ENCODE measurements around the gene TCP11L2.
"Not testable (repeated sequence)": the region's sequence is repeated elsewhere in the genome, so short reads cannot be mapped to it uniquely, and the experiment has no call there.

The TCP11L2 gene

DNA sequence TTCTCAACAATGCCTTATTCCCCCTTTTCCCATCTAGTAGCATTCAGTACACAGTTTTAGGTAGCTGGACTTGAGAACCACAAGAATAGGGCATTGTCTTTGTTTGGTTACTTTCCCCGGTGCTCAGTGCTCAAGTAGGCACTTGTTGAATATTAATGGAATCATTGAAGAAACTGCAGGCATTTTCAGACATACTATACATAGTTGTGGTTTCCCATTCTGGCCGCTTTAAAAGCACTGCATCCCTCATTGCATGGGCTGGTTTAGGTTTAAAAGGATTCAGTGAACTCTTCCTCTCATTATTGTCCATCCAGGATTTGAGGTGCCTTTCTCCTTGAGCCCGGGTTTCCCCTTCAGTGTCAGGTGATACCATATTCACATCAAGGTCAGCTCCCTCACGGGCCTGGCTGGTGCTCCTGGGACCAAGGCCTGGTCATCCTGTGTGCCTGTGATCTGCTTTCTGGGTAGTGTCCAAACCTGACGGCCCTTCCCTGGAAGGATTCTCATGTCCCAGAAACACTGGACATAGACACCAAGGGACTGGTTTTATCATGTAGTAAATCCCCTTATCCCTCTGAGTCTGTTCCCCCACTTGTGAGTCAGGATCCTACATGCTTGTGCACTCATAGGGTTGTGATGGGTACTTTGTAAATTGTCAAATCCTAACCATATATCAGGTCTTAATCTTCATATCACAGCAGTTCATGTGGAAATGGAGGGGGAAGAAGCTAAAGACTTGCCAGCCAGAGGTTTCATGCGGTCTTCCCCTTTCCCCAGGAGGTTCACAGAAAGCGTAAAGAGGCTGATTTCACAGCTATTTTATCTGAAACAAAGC, 7.4 kb downstream of the TCP11L2 start:
- DNase-seq: peak; percentile 67

DNA sequence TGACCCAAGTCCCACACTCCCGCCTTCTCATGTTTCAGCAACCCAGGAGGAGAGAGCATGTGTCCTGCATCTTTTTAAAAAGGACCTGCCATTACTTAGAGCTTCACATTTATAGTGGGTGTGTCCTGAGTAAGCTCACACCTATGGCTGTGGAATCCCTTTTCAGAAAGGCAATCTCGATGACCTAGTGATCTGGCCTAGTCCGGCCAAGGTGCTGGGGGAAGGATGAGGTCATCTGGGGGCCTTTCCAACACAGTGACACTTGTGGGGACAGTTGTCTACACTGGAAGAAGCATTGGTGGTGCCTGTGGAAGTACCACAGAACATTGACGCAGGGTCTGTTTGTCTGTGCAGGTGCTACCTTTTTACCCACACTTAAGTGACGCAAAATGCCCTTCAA, 8.2 kb downstream of the TCP11L2 start:
- no peak for DNase-seq

DNA sequence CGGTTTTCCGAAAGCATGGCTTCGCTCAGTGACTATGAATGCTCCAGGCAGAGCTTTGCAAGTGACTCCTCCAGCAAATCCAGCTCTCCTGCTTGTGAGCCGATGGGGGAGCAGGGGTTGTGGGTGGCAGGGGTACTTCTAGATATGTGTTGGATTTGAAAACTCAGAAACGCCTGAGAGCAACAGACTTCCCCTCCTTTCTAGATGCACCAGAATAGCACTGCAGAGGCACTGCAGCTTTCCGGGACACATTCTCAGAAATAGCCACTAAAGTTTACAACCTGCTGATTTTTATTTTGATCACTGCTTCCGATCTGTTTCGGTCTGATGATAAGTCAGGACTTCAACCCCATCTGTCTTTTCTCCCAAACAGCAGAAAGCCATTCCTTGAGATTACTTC, 8.6 kb downstream of the TCP11L2 start:
- DNase-seq: no peak

DNA sequence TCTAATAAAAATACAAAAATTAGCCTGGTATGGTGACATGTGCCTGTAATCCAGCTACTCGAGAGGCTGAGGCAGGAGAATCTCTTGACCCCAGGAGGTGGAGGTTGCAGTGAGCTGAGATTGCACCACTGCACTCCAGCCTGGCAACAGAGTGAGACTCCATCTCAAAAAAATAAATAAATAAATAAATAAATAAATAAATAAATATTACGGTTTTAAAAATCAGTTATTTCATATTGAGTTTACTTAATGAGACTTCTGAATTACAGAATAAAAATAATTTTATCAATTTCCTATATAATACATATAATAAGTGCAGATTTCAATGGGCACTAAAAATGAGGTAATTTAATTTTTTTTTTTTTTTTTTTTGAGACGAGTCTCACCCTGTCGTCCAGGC, 10.9 kb downstream of the TCP11L2 start:
- not testable (repeated sequence) for DNase-seq

DNA sequence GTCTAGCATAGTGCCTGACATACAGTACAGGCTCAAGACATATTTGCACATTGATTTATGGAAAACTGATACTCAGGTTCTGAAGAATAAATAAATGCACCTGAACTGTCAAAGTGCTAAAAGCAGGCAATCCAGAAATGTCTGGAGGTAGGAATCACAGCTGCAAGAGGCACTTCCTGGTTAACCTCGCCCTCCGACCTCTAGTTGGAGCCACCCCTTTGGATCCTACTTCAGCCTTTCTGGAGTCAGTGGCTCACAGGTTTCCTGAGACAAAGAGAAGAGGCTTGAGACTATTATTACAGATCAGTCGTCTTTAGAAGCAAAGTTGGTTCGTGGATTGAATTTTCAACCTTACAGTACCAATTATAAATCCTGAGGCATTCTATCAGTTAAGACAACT, 13.0 kb downstream of the TCP11L2 start:
- DNase-seq: no peak

DNA sequence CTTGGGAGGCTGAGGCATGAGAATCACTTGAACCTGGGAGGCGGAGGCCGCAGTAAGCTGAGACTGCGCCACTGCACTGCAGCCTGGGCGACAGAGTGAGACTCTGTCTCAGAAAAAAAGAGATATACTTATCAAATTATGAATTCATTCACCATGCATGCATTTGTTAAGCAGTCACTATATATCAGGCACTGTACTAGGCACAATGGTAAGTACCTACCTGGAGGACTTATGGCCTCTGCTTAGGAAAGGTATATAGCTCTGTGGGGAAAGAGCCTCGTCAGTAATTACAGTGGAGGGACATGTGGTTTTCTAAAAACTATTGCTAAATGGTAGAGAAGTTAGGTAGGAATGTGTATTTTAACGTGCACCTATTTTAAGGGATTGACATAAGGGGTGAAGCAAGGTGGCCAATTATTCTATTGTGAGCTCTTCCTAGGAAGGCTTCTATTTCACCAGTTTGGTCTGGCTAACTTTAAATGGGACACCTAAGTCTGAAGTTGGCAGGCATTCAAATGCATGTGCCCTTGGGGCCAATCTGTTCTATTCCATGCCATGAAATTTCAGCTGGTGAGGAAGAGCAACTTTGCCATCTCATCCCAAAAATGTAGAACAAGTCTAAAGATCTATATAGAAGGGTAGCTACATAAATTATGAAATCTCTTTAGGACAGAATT, 15.0 kb downstream of the TCP11L2 start:
- DNase-seq: no peak

DNA sequence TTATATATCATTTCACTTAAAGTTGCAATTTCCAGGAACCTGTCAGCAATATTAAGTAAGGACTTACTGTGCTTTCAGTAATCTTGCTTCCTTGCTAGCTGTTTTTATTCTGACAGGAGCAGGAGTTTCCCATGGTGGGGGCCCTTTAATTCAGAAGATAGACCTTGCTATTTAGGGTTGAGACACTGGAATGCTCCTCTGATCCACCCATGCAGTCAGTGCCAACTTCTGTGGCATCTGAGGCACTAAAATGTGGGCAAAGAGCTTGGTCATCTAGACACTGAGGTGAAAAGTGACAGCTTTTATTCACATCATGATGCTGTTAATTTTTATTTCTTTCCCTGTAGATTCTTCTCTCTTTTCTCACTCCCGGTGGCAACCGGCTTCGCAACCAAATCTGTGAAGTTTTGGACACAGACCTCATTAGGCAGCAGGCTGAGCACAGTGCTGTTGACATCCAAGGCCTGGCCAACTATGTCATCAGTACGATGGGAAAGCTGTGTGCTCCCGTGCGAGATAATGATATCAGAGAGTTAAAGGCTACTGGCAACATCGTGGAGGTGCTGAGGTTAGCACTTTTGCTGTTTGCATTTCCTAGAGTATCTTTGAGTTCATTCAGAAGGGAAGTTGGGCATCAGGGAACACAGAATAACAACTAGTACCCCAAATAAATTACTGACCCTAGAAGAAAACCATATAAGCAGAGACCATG, 18.8 kb downstream of the TCP11L2 start:
- DNase-seq: no peak

DNA sequence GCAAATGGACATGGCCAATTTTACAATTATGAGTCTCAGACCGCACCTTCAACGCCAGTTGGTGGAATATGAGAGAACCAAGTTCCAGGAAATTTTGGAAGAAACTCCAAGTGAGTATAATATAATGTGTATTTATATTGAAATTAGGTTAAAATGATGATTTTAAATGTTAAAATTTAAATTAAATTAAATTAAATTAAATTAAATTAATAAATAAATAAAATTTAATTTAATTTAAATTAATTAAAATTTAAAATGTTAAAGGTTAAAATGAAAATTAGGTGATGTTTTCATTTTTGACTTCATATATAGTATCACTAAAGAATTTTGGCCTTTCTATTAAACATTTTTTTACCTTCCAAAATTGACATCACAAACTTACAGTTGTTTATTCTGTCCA, 21.0 kb downstream of the TCP11L2 start:
- no peak for DNase-seq

DNA sequence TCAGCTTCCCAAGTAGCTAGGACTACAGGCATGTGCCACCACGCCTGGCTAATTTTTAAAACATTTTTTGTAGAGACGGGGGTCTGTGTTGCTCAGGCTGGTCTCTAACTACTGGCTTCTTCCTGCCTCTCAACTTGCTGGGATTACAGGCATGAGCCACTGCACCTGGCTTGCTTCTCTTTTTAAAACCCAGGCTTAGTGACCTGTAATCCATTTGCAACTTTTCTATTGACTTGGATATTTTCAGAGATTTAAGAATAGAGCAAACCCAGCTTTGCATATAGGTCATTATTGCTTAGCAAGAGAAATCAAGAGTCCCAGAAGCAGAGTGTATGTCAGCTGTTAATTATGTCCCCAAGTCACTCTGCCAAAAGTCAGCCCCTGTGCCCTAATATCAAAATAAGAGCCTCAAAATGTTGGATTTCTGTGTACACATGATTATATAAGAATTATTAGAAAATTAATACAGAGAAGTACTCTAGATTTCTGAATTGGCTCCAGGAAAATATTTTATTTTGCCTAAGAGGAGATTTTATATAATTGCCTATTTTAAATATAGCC, 24.9 kb downstream of the TCP11L2 start:
- DNase-seq: no peak

DNA sequence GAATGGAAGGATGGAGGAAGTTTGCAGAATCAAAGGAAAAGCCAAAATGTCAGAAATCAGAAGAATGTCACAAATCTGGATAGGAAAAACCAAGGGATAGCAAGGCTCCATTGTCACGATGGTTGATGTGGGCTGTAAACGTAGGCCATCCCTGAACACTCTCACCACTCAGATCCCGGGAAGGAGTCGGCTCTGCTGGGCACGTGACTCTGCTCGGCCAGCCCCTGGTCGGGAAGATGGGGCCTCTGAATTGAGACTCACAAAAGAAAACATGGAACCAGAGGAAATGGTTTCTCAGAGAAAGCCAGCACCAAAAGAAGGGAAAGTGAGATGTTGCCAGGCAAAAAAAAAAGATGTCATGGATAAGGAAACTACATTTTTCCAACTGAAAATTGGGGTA, 26.2 kb downstream of the TCP11L2 start:
- no peak for DNase-seq

DNA sequence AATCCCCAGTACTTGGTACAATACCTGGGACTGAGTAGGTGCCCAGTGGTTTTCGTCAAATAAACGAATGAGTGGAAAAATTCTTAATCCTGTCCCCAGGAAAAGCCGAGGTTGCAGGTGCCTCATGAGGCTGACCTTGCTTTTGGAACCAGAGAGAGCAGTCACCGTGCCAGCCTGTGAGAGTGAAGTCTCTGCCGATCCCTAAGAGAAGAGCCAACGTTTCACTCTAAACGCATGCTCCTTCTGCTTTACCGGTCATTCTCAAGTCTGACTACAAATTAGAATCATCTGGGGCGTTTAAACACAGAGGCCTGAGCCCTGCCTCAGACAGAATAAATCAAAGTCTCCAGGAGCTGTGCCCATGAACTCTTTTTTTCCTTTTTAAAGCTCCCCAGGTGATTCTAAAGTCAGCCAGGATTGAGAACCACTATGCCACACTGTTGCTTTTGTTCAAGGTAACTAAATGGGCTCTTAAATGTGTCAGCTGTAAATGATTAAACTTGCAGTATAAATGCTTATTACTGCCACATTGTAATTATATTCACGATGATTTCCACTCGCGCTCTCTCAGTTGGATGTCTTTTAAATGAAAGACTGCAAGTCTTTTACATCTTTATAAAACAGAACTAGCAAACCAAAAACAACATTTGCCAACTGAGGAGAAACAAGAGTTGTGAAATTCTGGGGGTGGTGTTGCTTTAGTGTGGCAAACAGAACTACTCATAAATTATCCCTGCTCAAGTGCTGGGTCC, 26.9 kb downstream of the TCP11L2 start:
- DNase-seq: no peak

DNA sequence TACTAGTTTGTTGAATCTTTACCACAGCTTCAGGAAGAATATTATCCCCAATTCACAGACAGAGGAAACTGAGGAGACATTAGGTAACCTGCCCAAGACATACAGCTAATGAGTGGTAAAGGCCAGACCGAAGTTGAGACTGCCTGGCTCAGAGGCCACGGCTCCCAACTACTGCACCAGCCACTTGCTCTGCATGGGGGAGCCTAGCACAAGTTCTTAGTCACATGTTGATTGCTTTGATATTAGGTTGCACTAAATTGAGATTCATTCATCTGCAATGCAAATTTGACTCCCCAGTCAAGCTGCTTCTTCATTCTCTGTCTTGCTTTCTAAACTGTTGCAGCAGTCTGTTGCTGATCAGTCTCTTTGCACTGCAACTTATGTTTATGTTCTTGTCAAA, 29.1 kb downstream of the TCP11L2 start:
- DNase-seq: no peak

DNA sequence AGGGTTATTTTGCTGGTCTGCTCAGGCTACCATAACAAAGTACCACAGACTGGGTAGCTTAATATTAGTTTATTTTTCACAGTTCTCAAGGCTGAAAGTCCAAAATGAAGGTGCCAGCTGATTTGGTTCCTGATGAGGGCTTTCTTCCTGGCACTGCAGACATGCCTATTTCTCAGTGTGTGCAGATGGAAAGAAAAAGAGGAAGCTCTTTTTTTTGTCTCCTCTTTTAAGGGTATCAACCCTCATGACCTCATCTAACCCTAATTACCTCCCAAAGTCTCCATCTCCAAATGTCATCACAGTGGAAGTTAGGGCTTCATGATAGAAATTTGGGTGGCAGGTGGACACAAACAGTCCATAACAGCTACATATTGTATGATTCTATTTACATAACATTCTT, 30.0 kb downstream of the TCP11L2 start:
- no peak for DNase-seq

DNA sequence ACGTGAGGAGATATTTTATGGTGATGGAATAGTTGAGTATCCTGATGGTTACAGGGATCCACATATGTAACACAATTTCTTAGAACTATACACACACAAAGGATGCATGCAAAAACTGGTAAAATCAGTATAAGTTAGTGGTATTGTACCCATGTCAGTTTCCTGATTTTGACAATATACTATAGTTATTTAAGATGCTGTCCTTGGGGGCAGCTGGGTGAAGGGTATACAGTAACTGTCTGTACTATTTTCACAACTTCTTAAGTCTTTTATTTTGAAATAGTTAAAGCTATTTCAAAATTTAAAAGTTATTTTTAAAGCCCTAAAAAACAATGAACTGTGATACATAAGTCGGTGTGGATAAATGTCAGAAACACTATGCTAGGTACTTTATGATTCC, 30.5 kb downstream of the TCP11L2 start:
- DNase-seq: no peak

DNA sequence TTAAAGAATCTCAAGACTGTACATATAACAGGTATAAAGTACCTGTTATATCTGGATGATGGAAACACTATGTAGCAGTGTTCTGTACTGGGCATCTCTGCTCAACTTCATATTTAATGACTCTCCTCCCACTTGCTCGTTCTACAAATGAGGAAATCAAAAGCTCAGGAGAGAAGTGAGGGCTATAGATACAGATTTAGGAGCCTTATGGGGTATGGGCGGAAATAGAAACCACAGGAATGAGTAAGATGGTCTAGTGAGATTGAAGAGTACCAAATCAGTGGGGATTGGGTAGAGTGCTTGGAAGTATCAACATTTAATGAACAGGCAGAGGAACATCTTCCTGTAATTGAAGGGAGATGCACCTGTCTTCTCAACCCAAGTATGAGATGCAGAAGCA, 31.2 kb downstream of the TCP11L2 start:
- no peak for DNase-seq

DNA sequence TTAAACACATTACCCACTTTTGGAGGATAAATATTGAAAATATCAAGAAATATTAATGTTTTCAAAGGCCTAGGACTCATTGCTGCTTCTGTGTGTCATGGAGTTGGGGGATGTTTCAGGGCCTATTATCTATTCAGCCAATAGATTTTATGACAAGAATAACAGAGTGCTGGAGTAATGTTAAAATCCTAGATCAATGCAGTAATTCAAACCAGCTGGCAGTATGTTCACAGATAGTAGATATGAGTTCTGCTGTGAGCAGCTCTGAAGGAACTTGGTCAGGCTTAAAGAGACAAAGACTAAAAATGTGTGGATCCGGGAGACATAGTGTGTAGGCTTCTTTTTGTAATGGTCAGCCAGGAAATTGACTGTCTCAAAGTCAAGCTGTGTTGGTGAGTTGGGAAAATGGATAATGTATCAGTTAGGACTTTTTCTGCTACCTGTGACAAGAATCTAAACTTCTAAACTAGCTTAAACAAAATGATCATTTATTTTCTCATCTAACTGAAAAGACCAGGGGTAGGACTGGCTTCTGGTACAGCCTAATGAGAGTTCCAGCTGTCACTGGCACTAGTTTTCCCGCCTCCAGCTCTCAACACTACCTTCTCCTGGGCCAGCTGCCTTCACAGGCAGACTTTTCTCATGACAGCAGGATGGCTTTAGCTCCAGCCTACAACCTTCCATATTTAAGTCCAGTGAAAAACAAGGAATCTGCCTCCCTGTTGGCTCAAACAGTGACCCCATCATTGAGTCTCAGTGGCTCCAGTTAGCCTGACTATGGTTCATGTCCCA, 38.7 kb downstream of the TCP11L2 start:
- DNase-seq: no peak

DNA sequence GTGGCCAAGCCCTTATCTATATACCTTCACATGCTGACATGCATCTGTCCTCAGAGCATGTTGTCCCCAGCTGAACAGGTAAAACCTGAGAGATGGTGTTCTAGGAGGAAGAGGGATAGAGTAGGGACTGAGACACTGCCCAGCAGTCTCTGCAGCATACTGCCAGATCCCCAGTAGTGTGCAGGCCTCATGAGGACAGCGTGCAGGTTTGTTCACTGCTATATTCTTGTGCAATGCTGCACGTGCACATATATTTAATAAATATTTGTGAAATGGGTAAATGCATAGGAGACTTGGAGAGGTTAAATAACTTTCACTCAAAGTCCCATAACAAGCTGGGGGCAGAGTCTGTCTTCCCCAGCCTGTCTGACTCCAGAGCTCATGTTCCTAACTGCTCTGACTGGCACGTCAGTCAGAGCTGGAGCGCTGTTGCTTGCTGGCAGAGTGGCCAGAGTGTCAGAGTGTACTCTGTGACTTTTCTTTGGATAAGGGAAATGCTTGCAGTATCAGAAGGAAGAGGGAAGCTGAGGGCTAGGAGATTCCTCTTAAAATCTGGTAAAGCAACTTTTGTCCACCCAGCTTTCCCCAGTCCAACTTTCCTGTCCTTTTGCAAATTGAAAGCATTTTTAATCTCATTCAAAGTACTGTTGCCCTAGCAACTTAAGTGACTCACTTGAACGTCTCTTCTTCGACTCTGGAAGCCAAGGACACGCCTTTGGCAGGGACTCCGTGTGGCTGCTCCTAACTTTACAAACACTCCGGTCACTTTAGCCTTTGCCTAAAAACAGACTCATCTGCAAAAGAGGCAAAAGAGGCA, 40.1 kb downstream of the TCP11L2 start:
- peak; percentile 39 for DNase-seq

DNA sequence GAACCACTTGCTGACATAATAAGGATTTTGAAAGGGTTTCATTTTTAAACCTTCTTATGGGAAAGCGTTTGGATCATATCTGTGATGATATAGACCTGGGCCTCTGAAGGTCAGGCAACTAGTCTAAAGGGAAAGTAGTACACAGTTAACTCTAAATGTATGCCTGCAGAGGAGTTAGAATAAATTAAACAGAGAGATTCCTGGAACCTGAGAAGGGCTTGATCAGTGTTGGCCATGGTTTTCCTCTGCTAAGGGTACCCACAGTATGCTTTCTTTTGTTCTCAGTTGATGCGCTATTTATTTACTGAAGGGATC, 40.6 kb downstream of the TCP11L2 start:
- DNase-seq: no peak

DNA sequence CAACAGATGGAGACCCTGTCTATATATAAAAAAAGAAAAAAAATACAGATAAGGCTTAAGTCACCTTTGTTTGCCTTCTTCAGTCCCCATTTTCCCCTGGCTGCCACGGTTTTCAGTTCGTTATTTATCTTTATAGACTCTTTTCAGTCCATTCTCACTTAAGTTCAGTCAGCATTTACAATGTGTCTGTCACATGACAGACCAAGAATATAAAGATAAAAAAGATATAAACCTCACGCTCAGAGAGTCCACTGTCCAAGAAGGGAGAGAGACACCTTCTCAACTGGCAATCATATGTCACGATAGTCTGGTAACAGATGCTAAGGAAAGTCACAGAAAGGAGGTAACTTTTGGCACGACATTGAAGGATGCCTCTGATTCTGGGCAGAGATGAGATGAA, 41.6 kb downstream of the TCP11L2 start:
- DNase-seq: no peak

DNA sequence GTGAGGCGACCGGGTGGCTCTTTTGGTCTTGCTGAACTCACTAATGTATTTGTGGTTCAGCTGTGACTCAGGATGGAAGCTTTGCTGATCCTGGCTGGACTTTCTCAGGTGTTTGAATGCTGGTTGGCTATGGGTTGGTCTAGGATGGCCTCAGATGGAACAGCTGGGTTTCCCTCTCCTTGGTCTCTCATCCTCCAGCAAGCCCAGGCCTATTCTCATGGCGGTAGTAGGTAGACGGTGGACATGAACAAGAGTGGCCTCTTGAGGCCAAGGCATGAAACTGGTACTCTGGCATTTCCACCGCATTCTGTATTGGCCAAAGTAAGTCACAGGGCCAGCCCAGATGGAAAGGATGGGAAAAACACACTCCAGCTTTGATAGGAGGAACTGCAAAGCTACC, 43.2 kb downstream of the TCP11L2 start:
- DNase-seq: no peak

DNA sequence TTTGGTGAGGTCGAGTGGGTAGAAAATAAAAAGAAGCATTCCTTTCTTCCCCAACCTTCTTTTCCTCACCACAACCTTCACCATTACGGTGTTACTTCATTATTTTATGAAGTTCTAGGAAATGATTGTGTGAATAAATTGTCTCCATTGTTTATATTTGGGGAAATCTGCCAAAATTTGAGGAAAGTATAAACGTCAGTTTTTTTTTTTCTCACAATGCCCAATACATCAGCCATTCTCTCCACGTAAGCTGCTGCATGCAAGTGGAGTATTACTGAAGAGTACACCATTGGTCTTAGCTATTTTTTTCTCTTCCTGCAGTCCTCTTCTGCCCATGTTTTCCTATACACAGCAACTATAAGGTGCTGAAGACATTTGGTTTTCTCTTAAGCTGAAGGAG, 45.9 kb downstream of the TCP11L2 start:
- no peak for DNase-seq

Data from DMS79 (cell line).